ENCODE results near the gene CLASP2.

CLASP2 gene

GRCh38 chr3:33711100-33711499, 7.0 kb downstream of the CLASP2 start:
- Histone ChIP-seq H3K79me2 (ENCODE audit: low read length) (peaks cover 93% of the 10 kb centered on the region), H3K27ac (ENCODE audit: low read length) (no peak overlapping the region), H3K4me2 (ENCODE audit: low read depth, low read length) (no peak overlapping the region), H3K36me3 (replicated peaks; ENCODE audit: insufficient read depth, low read length) (no peaks in the 10 kb centered on the region), H2AFZ (ENCODE audit: low read length) (no peak overlapping the region), H3K9me3 (replicated peaks; ENCODE audit: insufficient read depth, low read length) (no peaks in the 10 kb centered on the region), H4K20me1 (ENCODE audit: insufficient read depth, low read length) (no peaks in the 10 kb centered on the region), H3K4me1 (ENCODE audit: low read length) (no peaks in the 10 kb centered on the region; the same call in 1 of the 2 replicates), H3F3A (ENCODE audit: insufficient read depth, low read length) (no peaks in the 10 kb centered on the region), H3K4me3 (ENCODE audit: low read length) (no peak overlapping the region), H3K9me2 (replicated peaks; ENCODE audit: insufficient read depth, low read length) (no peaks in the 10 kb centered on the region), H3K9ac (ENCODE audit: low read length) (no peak overlapping the region), H3K27me3 (replicated peaks; ENCODE audit: insufficient read depth, low read length) (no peaks in the 10 kb centered on the region)
- DNase-seq: no peak
- TF ChIP-seq EZH2phosphoT487 (IDR thresholded peaks at IDR 0.05; ENCODE audit: low read length): no peak
- TF ChIP-seq CTCF (IDR thresholded peaks at IDR 0.05; ENCODE audit: low read length): no peak
- TF ChIP-seq EZH2 (optimal IDR thresholded peaks at IDR 0.05; ENCODE audit: low read depth, low read length): no peak

GRCh38 chr3:33706056-33706455, 12.0 kb downstream of the CLASP2 start:
- H3K9me3 ChIP-seq (replicated peaks; ENCODE audit: insufficient read depth, low read length): no peaks in the 10 kb centered on the region
- H3K9me2 ChIP-seq (replicated peaks; ENCODE audit: insufficient read depth, low read length): no peaks in the 10 kb centered on the region
- TF ChIP-seq CTCF (IDR thresholded peaks at IDR 0.05; ENCODE audit: low read length) (no peak), EZH2 (optimal IDR thresholded peaks at IDR 0.05; ENCODE audit: low read depth, low read length) (no peak), EZH2phosphoT487 (IDR thresholded peaks at IDR 0.05; ENCODE audit: low read length) (no peak)
- H2AFZ ChIP-seq (ENCODE audit: low read length): no peak overlapping the region
- no peaks in the 10 kb centered on the region for H3F3A ChIP-seq (ENCODE audit: insufficient read depth, low read length)
- peaks cover 91% of the 10 kb centered on the region for H3K79me2 ChIP-seq (ENCODE audit: low read length)
- H3K4me3 ChIP-seq (ENCODE audit: low read length): no peak overlapping the region
- DNase-seq: no peak
- no peaks in the 10 kb centered on the region for H3K27me3 ChIP-seq (replicated peaks; ENCODE audit: insufficient read depth, low read length)
- H3K4me1 ChIP-seq (ENCODE audit: low read length): no peaks in the 10 kb centered on the region
- H3K27ac ChIP-seq (ENCODE audit: low read length): no peak overlapping the region
- no peak overlapping the region for H3K4me2 ChIP-seq (ENCODE audit: low read depth, low read length)
- H4K20me1 ChIP-seq (ENCODE audit: insufficient read depth, low read length): no peaks in the 10 kb centered on the region
- H3K36me3 ChIP-seq (replicated peaks; ENCODE audit: insufficient read depth, low read length): no peaks in the 10 kb centered on the region
- no peak overlapping the region for H3K9ac ChIP-seq (ENCODE audit: low read length)

- H3K79me2 ChIP-seq (ENCODE audit: low read length): peaks cover 89% of the 10 kb centered on the region
- no peaks in the 10 kb centered on the region for H3K4me1 ChIP-seq (ENCODE audit: low read length)
- no peaks in the 10 kb centered on the region for H3K9me2 ChIP-seq (replicated peaks; ENCODE audit: insufficient read depth, low read length)
- H3K9ac ChIP-seq (ENCODE audit: low read length): no peak overlapping the region
- H3K4me2 ChIP-seq (ENCODE audit: low read depth, low read length): no peak overlapping the region
- no peak overlapping the region for H2AFZ ChIP-seq (ENCODE audit: low read length)
- DNase-seq: no peak
- H3K27ac ChIP-seq (ENCODE audit: low read length): no peak overlapping the region
- no peaks in the 10 kb centered on the region for H4K20me1 ChIP-seq (ENCODE audit: insufficient read depth, low read length)
- no peaks in the 10 kb centered on the region for H3K36me3 ChIP-seq (replicated peaks; ENCODE audit: insufficient read depth, low read length)
- H3F3A ChIP-seq (ENCODE audit: insufficient read depth, low read length): no peaks in the 10 kb centered on the region
- H3K27me3 ChIP-seq (replicated peaks; ENCODE audit: insufficient read depth, low read length): no peaks in the 10 kb centered on the region
- no peaks in the 10 kb centered on the region for H3K9me3 ChIP-seq (replicated peaks; ENCODE audit: insufficient read depth, low read length)
- TF ChIP-seq CTCF (IDR thresholded peaks at IDR 0.05; ENCODE audit: low read length) (no peak), EZH2 (optimal IDR thresholded peaks at IDR 0.05; ENCODE audit: low read depth, low read length) (no peak), EZH2phosphoT487 (IDR thresholded peaks at IDR 0.05; ENCODE audit: low read length) (no peak)
- H3K4me3 ChIP-seq (ENCODE audit: low read length): no peak overlapping the region
Measured at GRCh38 chr3:33704891-33705290, 13.2 kb downstream of the CLASP2 start.

All from MM.1S (cell line).